Effector CD8-positive, alpha-beta T cell (primary cell): ENCODE measurements around the gene PLPPR1.

ENCODE experiments used
- DNase-seq: peaks from one replicate; lab custom pipeline; 2025; lab: John Stamatoyannopoulos, UW

PLPPR1 gene

DNA sequence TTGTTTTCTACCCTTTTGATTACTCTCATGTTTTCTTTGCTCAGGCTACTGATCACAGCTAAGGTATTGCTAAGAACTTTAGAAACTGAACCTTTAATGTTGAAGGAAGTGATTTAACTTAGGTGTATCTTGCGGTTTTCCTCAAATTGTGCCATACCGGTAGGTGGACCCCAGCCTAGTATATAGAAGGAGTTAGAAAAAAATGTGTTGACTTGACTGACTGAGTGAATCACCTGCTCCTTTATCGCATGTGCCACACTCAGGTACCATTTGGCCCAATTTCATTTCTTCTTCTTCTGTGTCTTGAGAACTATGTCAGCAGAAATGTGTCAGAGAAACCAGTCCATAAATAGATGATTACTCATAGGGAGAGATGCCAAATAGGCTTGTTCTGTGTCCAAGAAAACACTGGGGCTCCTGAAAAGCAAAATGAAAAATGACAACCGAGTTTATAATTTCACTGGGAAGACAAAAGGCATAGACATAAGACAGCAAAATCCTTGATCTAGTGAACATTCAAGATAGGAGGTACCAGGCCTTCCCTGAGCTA, 19.4 kb downstream of the PLPPR1 start:
- no peak for DNase-seq

DNA sequence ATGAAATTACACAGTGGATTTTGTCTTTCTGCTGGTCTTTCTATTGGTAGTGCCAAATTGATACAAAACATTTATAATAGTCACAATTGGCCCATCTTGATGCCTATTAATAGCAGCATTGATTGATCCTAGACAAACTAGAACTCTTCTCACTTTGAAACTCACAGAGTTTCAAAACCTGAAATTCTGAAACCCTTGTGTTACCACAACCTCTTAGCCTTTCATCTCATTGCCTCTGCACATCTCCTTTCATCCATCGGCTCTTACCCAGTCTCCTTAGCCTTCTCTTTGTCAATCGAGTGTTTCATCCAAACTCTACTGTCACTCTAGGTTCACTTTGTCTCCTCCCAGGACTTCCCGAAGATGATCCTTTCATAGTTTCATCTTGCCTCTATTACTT, 22.1 kb downstream of the PLPPR1 start:
- no peak for DNase-seq

DNA sequence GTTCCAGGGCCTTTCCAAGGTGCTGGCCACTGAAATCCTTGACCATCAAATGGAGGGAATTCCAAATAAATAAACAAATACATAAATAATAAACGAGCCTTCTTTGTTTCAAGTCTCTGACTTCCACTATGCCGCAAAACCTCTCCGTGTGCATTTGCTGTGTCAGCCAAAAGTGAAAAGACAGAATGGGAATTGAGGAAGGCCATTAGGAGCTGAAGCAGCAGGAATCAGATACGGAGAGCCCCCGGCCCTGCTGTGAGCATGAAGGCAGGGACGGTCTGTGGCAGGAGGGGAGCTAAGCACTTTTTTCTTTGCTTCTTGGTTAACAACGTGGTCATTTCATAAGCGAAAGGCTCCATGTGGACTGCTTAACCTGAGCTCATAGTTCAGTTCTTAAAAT, 26.1 kb downstream of the PLPPR1 start:
- DNase-seq = no peak

DNA sequence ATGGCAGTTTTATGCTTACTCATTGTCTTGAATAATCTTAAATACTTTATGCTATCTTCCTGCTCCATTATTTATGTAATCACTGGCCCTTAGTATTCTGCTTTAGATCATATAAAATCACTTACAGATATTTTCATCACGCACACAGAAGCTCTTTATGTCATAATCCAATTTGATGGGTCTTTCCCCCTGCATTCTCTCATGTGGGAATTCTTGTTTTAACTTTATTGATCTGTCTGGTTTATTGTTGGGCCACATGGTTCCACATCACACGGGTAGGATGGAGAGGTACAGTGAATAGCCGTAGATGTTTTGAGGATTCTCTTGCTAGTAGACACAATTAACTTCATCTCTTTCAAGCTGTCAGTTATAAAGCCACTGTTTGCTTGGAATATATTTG, 27.0 kb downstream of the PLPPR1 start:
- DNase-seq = no peak

DNA sequence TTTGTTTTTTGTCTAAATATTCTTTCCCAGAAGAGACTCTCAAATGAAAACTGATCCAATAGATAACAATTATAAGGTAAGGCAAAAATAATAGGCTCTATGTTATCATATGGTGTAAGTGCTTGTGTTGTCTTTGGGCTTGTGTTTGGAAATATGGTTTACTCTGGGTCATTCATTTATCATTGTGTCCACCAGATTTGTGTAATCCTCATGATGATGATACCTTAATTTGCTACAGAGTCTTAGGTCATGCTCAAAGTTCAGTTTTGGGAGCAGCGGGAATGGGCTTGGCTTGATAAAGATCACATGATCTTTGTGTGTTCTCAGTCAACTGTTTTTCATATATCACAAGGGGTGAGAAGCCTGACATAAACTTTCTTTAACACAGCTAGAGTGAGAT, 34.2 kb downstream of the PLPPR1 start:
- DNase-seq = no peak

DNA sequence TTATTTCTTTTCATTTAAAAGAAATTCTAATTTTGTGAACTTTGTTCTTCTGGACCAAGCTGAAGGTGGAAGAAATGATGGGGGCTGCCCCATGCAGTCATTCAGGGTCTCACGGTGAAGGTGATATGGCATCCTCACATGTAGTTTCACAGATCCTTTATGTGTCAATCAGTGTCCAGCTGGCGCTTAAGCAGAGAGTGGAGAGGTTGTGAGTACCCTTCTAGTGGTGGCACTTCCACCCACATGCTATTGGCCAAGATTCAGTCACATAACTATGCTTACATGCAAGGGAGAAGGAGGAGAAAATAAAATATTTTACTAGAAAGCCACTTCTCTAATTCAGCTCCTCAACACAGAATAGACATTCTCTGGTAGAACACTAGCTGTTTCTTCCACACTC, 34.7 kb downstream of the PLPPR1 start:
- no peak for DNase-seq

DNA sequence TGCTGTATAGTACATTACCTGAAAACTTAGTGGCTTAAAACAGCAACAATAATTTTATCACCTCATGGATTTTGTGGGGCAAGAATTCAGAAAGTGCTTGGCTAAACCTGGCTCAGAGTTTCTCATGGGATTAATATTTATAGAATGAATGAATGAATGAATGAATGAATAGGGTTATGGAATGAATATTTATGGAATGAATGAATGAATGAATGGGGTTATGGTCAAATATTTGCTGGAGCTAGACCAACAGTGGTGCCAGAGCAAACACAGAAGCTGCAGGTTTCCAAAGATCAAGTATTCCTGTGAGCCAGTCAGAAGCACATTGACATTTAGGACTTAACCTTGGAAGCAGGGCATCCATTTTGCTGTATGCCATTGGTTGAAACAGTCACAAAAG, 35.7 kb downstream of the PLPPR1 start:
- DNase-seq = no peak

DNA sequence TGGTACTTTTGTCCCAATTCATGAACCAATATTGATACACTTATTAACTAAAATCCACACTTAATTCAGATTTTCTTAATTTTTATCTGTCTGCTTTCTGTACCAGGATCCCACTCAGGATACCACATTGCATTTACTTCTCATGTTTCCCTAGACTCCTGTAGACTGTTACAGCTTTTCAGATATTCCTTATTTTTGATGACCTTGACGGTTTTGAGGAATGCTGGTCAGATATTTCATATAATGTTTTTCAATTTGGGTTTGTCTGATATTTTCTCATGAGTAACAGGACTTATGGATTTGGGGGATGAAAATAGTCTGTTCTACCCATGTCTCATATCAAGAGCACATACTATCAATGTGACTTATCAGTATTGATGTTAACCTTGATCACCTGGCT, 37.4 kb downstream of the PLPPR1 start:
- DNase-seq = no peak

DNA sequence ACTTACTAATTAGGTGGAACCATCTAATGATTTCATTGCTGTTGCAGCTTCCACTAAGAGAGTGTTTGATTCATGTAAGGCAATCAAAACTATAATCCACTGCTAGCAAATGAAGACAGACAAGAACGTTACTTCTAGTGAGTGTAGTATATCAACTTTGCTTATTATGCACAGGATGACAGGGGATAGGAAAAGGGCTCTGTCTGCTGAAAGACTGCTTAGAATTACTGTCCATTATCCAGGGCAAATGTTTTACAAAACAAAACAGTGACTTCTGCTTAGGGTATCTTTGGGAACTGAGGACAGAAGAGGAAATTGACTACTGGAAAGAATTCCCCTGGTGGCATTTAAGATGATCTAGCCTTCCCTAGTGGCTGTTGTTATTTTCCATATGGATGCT, 40.2 kb downstream of the PLPPR1 start:
- DNase-seq = no peak

DNA sequence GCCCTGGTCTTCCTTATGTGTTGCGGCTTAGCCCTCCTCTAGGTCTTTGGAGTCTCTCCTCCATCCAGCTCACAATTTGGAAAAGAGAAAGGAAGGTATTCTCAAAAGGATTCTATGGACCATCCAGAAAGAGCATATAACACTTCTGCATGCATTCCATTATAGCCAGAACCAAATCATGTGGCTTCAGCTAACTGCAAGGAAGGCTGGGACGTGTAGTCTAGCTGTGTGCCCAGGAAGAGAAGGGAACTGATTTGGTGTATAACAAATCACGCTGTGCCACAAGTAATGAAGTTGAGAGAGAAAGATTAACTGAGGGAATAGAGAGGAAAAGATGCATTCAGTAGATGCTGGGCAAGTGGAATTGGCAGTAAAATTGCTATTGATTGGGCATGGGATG, 43.7 kb downstream of the PLPPR1 start:
- no peak for DNase-seq

DNA sequence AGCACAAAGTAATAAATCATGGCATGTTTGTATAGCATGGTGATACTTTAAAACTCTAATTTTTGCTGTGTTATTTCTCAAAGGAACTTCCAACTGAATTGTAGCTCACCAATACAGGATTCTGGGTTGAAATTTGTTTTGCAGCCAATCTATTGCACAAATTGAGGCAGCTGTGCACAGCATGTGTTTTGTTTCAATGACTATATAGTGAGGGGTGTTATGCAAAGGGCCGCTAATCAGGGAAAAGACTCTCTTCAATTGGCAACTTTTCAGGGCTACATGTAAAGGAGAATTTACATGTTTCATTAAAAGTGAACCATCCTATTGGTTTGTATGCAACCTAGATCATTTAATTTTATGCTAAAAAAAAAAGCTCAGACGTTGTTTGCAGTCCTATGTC, 44.6 kb downstream of the PLPPR1 start:
- no peak for DNase-seq

DNA sequence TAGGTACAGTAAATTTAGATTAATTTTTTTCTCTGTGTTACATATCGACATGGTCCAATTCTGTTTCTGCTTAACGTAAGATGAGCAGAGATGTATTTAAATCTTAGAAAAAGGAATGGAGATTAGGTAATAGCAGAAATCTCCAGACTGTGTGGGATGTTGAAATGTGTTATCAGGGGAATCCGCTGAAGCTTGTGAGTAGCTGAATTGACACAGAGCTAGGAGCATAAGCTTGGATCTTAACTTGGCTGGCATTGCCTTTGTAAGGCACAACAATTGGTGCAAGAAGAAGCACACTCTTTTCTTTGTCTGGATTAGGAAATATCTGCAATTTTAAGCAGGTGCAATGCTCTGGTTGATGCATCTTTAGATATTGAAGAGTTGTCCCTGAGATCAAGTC, 53.1 kb downstream of the PLPPR1 start:
- no peak for DNase-seq

DNA sequence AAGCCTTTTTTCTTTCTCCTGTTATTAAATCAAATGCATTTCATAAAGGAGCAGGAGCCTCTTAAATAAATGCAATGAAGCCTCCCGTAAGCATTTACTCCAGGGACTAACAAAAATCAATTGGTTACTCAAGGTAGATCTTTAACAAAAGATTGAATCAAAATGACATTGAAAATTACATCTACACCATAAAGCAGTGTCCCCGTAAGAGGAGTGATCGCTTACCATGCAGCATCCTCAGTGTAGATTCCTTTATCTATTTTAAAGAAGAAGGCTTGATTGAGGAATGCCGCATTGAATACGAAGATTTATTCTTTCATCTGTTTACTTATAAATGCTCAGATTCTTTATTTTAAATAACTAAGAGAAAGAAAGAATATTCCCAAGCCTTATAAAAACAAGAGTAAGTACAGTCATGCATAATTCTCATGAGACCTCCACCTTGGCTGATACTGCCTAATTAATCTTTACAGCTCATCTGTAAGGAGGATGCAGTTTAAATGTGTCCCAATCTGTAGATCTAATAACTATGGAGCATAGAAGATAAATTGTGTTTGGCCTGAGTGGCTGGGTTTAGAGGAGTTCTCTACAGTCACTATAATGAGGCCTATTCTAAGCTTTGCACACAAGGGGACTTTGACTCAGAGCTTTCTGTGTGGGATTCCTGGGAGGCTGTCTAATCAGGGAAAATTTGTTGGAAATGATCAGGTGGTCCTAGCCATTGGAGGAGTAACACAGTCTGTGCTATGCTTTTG, 55.1 kb downstream of the PLPPR1 start:
- DNase-seq = no peak

DNA sequence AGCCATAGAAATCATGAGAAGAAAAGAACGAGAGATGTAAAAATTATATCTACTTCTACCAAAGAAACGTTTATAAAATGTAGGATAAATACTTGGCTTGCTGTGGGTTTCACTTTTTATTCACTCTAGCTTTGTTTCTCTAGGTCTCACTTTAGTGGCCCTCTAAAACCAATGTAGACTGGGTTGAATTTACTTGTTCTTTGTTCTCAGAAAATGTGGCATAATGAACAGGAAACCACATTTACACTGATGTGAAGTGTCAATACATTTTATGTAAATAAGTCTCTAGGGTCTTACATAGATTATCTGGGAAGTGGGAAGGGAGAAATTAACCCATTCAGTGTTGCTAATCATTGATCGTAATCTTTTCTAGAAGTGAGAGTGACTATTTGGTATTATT, 58.9 kb downstream of the PLPPR1 start:
- DNase-seq = no peak

DNA sequence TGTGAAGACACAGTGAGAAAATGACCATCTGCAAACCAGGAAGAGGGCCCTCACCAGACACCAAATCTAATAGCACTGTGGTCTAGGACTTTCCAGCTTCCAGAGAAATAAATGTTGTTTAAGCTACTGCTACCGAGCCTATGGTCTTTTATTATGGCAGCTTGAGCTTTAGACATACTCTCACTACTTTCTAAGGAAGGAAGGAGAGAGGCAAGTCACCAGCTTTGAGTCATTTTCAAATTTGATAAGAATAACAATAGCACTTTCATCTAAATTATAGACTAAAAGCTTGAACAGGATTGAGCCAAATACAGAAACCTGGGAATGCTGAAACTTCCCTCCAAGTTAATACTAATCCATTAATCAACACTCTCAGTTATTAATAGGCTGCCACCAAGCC, 64.4 kb downstream of the PLPPR1 start:
- DNase-seq = no peak

DNA sequence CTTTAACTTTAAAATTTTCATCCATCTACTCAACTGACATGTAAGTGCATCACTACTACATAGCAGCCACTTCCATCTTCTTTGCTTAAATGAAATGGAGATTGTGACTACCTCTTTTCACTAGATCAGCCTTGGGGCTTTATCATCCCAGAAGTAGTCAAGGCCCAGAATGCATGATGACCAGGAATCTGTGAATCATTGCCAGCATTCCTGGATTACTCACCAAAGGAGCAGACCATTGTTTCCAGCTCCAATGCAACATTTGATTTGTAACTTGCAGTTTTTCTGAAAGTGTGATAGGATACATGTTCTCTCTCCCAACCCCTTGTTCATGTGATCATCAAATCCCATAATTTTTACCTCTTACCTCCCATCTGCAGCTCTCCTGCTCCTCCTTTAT, 65.1 kb downstream of the PLPPR1 start:
- no peak for DNase-seq

DNA sequence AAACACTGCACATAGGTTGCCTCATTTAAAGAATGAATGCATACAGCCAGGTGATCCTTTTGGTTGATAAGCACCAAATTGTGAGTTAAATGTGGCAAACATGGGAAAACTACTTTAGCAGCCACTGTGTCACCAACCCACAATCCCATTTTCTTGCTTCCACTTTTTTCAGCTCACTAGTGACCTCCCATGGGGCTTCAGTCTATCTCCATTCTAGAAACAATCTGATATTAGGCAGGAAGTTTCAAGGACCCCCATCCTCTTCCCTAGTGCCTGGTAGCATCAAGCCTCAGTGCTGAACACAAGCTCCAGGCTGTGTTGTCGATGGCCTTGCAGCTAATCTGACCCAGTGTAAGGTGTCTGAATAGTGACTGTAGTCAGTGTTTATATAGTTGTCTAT, 66.2 kb downstream of the PLPPR1 start:
- DNase-seq = no peak

DNA sequence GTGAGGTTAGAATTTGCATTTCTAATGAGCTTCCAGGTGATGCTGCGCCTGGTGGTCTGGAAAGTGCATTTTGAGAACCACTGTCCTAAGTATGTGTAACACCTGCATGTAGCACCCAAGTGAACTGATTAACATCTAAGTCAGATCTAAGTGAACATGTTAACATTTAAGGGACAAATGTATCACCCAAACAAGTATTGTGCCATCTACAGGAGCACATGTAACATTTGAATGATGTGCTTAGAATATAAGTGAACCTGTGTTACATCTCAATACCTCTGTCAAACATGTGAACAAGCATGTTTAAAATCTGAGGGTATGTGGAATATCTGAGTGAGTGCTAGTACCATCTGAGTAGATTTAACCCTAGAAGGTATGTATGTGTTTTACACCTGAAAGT, 68.7 kb downstream of the PLPPR1 start:
- no peak for DNase-seq

DNA sequence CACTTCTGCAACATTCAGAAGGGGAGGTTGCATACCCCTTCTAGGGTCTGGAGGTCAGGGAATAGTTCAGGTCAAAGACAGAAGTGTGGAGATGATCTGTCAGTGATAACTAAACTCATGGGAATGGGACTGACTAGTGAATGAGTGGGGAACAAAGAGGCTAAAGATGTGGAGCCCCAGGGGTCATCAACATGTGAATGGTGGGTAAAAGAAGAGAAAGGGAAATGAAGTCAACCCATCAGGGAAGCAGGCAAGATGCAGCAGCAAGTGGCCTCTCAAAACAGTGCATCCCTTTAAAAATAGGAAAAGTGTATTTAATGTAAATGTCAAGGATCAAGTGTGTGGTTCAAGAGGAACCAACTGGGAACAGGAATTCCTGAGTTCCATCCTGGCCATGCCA, 69.9 kb downstream of the PLPPR1 start:
- DNase-seq = no peak

DNA sequence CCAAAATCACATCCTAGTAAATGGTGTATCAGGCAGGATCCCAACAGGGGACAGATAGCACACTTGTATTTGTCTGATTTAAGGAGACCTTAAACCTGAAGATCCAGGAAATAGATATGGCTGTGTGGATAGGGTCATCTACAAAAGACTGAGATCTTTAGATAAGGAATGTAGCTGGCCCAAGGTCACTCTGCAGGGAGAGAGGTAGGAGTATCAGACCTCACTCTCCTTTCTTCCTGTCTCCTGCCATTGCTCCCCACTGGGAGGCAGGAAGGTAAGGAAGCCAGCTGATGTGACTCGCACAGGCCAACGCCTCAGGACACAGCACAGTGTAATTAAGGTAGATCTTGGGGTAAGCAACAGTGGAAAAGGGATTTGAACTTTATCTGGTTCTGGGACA, 85.8 kb downstream of the PLPPR1 start:
- DNase-seq = no peak

DNA sequence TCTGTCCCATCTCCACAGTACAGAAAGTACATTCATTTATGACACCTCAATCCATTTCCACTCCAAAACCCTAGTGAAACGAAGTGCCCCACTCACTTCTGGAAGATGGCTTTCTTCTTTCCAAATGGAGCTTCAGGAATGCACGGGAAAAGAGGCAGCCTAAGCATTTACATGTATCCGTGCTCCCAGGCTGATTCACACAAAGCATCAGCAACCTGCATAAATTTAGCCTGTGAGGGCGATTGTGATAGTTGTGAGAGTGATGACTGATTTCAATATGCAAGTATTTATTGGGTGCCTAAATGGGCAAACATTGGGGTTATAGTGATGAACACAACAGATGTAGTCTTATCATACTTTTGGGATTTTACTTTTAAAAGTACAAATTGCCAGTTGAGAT, 86.6 kb downstream of the PLPPR1 start:
- DNase-seq = no peak

DNA sequence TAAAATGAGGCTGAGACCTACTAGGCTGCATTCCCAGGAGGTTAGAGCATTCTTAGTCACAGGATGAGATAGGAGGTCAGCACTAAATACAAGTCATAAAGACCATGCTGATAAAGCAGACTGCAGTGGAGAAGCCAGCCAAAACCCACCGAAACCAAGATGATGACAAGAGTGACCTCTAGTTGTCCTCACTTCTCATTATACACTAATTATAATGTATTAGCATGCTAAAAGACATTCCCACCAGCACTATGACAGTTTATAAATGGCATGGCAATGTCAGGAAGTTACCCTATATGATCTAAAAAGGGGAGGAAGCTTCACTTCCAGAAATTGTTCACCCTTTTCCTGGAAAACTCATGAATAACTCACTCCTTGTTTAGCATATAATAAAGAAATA, 88.6 kb downstream of the PLPPR1 start:
- no peak for DNase-seq

DNA sequence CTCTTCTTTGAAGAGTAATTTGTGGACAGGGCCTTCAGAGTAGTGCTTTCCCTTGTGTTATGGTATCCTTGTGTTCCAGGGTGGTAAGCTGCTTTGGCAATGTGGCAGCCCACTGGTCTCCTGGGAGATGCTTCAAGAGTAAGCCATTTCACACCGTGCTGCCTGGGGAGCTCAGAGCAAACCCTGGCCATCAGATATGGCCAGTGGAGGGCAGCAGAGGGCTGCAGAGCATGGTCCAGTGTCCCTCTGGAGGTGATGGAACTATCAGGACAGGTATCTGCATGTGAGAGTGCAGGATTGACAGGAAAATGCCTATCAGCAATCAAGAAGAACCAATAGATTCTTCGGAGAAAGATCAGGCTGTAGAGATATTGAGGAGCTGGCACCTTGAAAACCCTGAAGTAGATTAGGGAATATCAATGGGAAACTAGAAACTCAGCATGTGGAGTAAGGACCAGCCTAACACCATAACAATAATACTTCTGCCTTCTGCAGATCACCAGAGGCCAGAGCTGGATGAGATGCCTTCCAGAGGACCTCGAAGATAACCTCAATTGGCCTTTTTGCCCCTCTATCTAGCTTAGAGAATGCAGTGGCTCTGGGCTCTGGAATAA, 90.8 kb downstream of the PLPPR1 start:
- no peak for DNase-seq
